LNCaP clone FGC (cell line): ENCODE measurements around the gene NUAK1.

Experiments
- DNase-seq: peaks from one replicate; pipeline ENCODE4 v3.0.0-alpha.2; 2011; ENCODE audit warnings: low read depth
- H3K4me3 ChIP-seq: 2 replicates; pipeline ENCODE4 v1.5.1; 2011; ENCODE audit warnings: mild to moderate bottlenecking, low read depth, low read length, control low read depth
- TF ChIP-seq, protein P1 (sequence below): IDR thresholded peaks from 2 replicates; pipeline ENCODE4 v1.5.1; 2012; ENCODE audit warnings: mild to moderate bottlenecking; ENCODE audit not compliant: control insufficient read depth, insufficient read depth; ENCODE audit errors: extremely low read depth

The NUAK1 gene

DNA sequence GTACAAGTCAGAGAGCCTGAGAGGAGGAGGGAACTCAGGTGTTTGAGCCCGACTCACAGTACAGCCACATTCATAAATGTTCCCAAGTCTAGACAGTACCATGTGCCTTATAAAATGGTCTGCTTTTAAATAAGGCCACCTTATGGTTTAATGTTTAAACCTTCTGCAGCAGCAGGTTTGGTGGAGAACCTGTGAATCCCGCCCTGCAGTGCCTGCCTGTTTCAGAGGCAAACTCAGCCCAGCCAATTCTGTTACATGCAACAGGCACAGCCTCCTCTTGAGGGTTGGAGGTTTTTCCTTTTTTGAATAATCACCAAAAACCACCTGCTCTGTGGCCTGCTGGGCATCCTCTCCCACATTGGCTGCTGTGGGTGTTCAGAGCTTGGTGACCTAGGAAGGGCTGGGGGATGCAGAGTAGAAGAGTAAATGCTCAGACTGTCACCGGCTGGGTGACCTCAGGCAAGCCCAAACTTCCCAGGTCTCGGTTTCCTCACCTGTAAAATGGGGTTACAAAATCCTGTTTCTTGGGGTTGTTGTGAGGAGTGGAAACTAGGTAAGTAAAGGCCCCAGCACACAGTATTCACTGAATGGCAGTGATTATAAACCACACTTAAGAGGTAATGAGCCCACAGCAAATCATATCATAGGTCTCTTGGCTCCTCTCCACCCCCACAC, 28.0 kb downstream of the NUAK1 start:
- no peak overlapping the region for H3K4me3 ChIP-seq
- TF ChIP-seq, protein P1, sequence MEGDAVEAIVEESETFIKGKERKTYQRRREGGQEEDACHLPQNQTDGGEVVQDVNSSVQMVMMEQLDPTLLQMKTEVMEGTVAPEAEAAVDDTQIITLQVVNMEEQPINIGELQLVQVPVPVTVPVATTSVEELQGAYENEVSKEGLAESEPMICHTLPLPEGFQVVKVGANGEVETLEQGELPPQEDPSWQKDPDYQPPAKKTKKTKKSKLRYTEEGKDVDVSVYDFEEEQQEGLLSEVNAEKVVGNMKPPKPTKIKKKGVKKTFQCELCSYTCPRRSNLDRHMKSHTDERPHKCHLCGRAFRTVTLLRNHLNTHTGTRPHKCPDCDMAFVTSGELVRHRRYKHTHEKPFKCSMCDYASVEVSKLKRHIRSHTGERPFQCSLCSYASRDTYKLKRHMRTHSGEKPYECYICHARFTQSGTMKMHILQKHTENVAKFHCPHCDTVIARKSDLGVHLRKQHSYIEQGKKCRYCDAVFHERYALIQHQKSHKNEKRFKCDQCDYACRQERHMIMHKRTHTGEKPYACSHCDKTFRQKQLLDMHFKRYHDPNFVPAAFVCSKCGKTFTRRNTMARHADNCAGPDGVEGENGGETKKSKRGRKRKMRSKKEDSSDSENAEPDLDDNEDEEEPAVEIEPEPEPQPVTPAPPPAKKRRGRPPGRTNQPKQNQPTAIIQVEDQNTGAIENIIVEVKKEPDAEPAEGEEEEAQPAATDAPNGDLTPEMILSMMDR, result no peak
- DNase-seq, result no peak

DNA sequence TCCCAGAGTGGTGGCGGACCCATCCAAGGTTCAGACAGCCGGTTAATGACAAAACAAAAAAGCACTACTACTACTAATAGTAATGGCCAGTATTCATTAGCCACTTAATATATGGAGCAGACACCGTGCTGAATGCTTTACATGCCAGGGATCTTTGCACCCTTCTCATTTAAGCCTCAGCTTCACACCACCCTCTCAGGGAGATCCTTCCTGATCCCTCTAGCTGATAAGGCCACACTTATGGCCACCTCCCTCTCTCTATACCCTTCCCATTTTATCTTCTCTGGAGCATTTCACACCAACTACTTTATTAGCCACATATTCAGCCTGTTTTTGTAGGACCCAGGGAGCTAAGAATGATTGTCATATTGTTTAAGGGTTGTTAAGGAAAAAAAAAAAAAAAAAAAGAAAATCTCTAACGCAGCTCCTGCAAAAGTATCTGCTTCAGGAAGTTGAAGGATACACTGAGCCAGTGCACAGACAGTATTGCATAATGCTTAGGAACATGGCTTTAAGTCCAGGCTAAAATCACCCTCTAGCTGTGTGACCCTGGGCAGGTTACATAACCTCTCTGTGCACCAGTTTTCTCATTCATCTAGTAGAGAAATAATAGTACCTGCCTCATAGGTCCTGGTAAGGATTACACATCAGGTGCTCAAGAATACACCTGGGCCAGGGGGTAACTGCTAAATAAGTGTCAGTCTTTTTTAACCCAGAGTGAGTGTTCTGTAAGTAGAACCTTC, 29.4 kb downstream of the NUAK1 start:
- TF ChIP-seq, protein P1, result no peak
- DNase-seq, result no peak
- no peak overlapping the region for H3K4me3 ChIP-seq

- no peak for DNase-seq
- TF ChIP-seq, protein P1, result no peak
- no peak overlapping the region for H3K4me3 ChIP-seq
Measured at GRCh38 chr12:106108185-106108835, 30.4 kb downstream of the NUAK1 start.

DNA sequence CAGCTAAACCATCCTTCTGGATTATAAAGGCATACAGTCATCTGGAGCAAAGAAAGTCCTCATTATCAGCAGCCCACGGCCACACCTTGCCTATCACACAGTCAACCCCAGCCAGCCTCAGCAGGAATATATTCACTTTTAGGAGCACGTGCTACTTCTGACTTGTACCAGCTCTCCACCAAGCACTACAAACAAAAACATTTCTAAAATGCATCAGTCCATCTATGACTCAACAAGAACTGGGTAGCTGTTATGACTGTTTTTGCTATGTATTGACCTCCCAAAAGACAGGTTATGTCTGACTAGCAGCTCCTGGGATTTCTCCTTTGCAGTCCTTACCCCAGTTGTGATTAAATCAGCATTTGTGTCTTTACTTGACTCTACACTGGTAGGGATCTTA, 31.2 kb downstream of the NUAK1 start:
- H3K4me3 ChIP-seq, result no peak overlapping the region
- TF ChIP-seq, protein P1, result no peak
- no peak for DNase-seq

- H3K4me3 ChIP-seq, result no peak overlapping the region
- DNase-seq, result no peak
- TF ChIP-seq, protein P1, result no peak
Measured at GRCh38 chr12:106106892-106107291, 31.9 kb downstream of the NUAK1 start.

GRCh38 chr12:106106061-106106566, 32.6 kb downstream of the NUAK1 start:
- no peak for DNase-seq
- no peak overlapping the region for H3K4me3 ChIP-seq
- TF ChIP-seq, protein P1, result no peak
